HTERT RPE-1 (cell line): ENCODE results near the gene SEMA3C.

Source experiments
- in situ Hi-C: fragments of 300-500 bp; cut with MboI; formaldehyde crosslinking; loops from 4 replicates; pipeline ENCODE4 v1.14.3; 2020; ENCODE audit warnings: low sequenced_read_pairs

SEMA3C gene

DNA sequence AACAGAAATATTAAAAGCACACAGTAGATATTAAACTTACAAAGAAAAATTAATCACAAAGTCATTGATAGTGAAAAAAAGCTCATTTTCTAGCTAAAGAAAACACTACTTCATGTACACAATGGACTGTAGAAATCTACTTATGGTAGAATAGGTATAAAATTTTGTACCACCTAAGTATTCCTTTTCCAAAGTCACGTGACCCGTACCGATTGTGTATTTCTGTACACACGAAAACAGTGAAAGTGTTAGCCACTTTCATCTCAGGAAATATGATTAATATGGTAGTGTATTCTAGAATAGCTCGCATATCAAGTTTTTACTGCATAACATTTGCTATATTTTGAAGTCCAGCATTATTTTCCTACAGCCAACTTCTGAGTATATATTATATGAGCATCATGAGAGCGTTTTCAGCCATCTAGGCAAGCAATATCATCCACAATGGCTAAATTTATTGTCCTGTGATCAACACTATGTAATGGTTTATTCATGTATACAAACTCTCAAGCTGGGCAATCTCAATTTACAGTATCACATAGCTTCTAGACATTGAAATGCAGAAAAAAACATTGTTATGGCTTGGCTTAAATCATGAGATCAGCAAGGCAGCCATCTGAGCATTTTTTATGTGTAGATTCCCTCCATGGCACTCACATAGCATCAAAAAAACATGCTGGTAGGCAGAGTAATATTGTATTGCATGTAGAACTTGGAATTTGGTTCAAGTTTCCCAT is 165.7 kb downstream of the SEMA3C start:
- in situ Hi-C loops: no loop called here

GRCh38 chr7:80749270-80749669 is 169.6 kb downstream of the SEMA3C start:
- in situ Hi-C loops: no loop called here

DNA sequence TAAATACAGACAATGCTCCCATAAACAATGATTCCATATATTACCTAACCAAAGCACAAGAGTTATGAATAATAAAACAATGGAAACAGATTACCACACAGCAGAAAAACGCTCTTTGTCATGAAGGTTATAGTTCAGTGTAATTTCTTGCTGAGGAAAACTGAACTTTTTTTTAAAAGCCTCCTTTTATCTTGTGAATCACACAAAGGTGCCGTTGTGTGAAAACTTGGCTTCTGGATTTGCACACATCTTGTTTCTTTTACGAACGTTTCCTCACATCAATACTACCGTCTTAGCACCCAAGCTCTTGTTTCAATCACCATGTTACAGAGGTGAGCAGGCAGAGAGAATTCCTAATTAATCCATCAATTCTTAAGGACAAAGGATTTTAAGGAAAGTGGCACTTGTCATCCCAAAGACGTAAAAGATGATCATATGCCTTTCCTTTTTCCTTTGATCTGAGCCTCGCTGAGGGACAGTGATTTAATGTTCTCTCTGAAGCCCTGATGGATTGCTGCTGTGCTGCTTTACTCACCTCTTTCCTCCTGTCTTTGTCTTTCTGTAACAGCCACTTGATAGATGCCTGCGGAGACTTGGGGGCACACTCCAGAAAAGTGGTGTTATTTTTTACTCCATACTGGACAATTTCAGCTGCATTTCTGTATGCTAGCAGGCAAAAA is 170.3 kb downstream of the SEMA3C start:
- in situ Hi-C loops: no loop called here

- in situ Hi-C loops: no loop called here
Measured at GRCh38 chr7:80740778-80741545, 177.9 kb downstream of the SEMA3C start.

- in situ Hi-C loops: no loop called here
Measured at GRCh38 chr7:80736371-80737125, 182.3 kb downstream of the SEMA3C start.

- in situ Hi-C loops: no loop called here
Measured at GRCh38 chr7:80735330-80735729, 183.5 kb downstream of the SEMA3C start.

GRCh38 chr7:80734011-80734410 is 184.8 kb downstream of the SEMA3C start:
- in situ Hi-C loops: no loop called here

GRCh38 chr7:80733333-80733915 is 185.4 kb downstream of the SEMA3C start:
- in situ Hi-C loops: no loop called here

GRCh38 chr7:80732630-80733029 is 186.2 kb downstream of the SEMA3C start:
- in situ Hi-C loops: no loop called here

DNA sequence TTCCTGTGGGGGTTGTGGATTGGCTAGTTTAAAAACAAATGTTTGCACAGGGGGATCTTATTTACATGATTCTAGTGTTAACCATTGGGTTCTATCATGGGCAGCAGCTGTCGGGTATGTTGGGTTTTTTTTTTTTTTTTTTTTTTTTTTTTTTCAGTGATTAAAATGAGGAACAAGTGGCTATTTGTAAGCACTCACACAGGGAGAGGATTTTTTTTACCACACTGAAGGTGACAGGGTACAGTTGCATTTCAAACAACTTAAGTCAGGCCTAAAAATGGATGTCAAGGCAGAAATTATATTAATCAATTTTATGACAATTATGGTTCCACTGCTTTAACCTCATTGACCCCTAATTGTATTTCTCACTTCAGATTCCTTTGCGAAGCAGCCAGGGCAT is 187.6 kb downstream of the SEMA3C start:
- in situ Hi-C loops: no loop called here

GRCh38 chr7:80729591-80730320 is 189.1 kb downstream of the SEMA3C start:
- in situ Hi-C loops: no loop called here

DNA sequence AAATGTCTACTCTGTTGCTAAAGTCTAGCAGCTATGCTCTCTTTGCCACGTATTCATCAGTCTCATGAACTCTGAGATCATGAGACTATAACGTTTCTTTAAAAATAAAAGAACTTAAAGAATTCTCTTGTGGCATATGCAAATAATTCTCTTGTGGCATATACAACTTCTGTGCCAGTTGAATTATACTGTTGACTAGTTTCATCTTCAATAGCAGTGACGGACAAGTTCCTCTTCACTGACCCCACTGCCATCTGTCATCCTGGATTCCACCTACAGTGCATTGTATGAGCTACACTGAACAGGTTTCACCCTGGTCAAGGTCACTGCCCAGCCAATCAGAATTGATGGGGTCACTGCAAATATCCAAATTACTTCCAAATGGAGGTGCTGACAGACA is 192.2 kb downstream of the SEMA3C start:
- in situ Hi-C loops: no loop called here

DNA sequence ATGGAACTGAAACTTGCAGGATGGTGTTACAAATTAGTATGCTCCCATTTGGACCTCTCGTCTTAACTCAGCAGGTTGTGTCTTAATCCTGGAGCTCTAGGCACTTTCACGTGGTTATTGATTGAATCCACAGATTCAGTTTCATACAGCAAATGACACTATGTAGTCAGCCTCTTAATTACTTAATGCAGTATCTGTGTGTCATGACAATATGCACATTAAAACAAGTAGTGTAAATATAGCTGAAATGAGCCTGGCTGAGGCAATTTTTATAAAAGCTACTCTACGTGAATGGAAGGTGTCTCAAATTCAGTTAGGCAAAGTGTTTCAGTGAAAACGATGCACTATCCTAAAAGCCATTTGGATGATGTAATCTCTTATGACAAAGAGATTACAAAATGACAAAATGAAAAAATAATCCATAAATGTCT is 193.7 kb downstream of the SEMA3C start:
- in situ Hi-C loops: no loop called here

DNA sequence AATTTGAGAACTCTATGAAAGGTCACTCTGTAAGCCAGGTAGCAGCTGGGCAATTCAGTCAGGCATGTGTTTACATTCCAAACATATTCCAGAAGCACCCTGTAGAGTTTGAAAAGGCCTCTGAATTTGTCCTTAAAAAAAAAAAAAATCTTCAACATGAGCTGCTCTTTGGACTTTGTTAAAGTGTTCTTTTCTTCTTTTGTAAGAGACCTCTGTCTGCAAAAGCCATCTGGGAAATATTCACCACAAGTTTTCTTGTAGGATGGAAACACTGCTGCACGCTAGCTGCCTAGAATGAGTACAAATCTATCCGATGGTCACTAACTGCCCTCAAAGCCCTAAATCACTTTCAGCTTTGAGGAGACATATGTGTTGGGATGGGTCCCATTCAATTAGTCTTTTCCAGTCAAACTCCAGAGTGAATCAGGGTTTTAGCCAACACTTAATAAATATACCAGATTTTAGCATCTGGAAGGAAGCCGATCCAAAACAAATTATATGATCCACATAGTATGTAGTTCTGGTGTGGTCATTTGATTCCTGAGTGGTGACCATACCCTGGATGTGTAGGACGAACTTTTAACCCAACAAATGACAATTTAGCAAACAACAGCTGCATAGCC is 194.5 kb downstream of the SEMA3C start:
- in situ Hi-C loops: no loop called here

GRCh38 chr7:80722616-80723195 is 196.1 kb downstream of the SEMA3C start:
- in situ Hi-C loops: no loop called here

- in situ Hi-C loops: no loop called here
Measured at GRCh38 chr7:80721883-80722615, 196.8 kb downstream of the SEMA3C start.

GRCh38 chr7:80720146-80720545 is 198.7 kb downstream of the SEMA3C start:
- in situ Hi-C loops: no loop called here

- in situ Hi-C loops: no loop called here
Measured at GRCh38 chr7:80719261-80719660, 199.6 kb downstream of the SEMA3C start.

- in situ Hi-C loops: no loop called here
Measured at GRCh38 chr7:80711531-80711930, 207.3 kb downstream of the SEMA3C start.
